Measurements from ENCODE around the gene MVB12B.
A peak's percentile ranks its signal among the peaks of the same experiment; 100 is the strongest.

Gene MVB12B

DNA sequence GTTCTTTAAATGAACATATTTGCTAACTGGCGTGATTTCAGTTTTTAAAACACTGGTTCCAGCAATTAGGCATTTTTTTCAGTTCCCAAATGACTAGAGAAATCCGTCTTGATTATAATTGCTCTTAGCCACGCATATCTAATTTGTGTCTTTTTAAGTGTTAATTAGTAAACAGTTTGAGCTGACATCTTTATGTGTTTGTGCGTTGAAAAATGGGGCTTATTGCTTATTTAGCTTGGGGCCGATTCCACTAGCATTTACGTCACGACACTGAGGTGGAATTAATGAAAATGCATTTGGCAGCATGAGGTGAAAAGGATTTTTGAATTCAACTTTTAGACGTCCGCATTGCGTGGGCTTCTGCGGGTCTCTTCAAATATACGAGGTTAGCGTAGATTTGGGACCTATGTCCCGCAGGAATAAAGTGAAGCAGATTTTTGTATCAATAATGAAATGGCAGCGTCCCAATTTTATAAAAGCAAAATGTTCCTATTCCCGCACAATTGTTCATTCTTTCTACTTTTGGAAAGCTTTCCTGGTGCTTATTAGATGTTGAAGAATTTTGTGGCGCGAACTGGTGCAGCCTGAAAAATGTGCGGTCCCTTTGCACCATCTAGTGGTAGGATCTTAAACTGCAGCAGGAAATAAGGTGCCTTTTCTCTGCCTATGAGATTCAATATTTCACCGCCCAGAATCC lies 164.4 kb downstream of the MVB12B start:
- TF ChIP-seq, protein P1, sequence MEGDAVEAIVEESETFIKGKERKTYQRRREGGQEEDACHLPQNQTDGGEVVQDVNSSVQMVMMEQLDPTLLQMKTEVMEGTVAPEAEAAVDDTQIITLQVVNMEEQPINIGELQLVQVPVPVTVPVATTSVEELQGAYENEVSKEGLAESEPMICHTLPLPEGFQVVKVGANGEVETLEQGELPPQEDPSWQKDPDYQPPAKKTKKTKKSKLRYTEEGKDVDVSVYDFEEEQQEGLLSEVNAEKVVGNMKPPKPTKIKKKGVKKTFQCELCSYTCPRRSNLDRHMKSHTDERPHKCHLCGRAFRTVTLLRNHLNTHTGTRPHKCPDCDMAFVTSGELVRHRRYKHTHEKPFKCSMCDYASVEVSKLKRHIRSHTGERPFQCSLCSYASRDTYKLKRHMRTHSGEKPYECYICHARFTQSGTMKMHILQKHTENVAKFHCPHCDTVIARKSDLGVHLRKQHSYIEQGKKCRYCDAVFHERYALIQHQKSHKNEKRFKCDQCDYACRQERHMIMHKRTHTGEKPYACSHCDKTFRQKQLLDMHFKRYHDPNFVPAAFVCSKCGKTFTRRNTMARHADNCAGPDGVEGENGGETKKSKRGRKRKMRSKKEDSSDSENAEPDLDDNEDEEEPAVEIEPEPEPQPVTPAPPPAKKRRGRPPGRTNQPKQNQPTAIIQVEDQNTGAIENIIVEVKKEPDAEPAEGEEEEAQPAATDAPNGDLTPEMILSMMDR (IDR thresholded peaks at IDR 0.05) = peak; percentile 90
- TF ChIP-seq ZFX (IDR thresholded peaks at IDR 0.05; ENCODE audit: borderline replicate concordance) = no peak
- no peak overlapping the region for H3K27ac ChIP-seq

DNA sequence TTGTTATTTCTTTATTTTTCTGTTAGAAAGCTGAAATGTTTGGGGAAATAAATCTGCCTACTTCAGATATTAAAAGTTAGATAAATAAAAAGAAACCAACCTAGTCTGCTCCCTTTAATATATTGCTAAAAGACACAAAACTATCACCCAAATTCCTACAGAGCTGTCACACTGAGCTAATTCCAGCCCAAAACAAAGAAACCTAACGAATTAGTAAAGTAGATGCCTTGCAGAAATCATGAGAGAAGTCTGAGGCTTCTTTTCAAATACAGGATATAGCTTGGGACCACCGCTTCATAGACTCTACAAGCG lies 164.9 kb downstream of the MVB12B start:
- no peak overlapping the region for H3K27ac ChIP-seq
- no peak for TF ChIP-seq ZFX (IDR thresholded peaks at IDR 0.05; ENCODE audit: borderline replicate concordance)
- TF ChIP-seq, protein P1 (IDR thresholded peaks at IDR 0.05) = peak; percentile 29

DNA sequence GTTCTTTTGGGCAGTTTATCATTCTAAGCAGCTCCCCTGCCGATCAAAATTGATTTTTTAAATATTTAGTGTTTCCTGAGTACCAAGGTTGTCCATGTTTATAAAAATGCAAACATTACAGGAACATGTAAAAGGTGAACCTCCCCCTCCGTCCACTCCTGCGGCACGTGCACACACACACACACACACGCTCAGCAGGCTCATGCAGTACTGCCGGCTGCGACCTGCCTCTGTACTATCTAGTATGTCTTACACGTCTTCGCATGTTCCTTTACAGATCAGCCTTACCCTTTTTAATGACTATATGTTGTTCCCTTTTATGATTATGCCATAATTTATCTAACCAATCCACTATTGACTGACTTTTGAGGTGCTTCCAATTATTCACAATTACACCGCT lies 165.3 kb downstream of the MVB12B start:
- H3K27ac ChIP-seq = no peak overlapping the region
- no peak for TF ChIP-seq ZFX (IDR thresholded peaks at IDR 0.05; ENCODE audit: borderline replicate concordance)
- TF ChIP-seq, protein P1 (IDR thresholded peaks at IDR 0.05) = no peak

DNA sequence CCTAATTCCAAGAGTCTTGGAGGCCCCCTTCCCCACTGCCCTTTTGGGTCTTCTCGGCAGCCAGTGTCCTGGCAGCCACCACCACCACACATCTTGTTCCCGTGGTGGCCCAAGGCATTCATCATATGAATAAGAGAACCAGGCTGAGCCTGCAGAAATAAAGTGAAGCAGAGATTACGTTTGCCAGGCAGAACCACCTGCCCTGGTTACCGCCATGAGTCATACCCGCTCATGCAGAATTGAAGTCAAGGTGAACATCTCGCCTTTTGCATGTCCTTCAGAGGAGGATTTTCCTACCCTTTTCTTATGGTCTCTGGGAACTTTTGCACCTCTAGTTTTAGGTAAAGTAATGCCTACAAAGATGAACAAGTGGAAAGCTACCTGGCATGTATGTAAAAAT lies 167.6 kb downstream of the MVB12B start:
- TF ChIP-seq ZFX (IDR thresholded peaks at IDR 0.05; ENCODE audit: borderline replicate concordance) = no peak
- TF ChIP-seq, protein P1 (IDR thresholded peaks at IDR 0.05) = no peak
- H3K27ac ChIP-seq = no peak overlapping the region

DNA sequence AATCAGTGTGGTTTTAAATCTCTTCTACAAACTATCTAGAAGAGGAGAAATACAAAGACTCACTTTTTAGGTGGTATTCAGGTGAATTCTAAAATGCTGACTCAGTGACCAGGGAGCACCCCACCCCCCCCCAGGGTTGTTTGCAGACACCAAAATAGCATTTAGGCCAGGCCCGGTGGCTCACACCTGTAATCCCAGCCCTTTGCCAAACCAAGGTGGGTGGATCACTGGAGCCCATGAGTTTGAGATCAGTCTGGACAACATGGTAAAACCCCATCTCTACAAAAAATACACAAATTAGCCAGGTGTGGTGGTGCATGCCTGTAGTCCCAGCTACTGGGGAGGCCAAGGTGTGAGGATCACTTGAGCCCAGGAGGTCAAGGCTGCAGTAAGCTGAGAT lies 168.1 kb downstream of the MVB12B start:
- no peak overlapping the region for H3K27ac ChIP-seq
- no peak for TF ChIP-seq ZFX (IDR thresholded peaks at IDR 0.05; ENCODE audit: borderline replicate concordance)
- TF ChIP-seq, protein P1 (IDR thresholded peaks at IDR 0.05) = no peak

DNA sequence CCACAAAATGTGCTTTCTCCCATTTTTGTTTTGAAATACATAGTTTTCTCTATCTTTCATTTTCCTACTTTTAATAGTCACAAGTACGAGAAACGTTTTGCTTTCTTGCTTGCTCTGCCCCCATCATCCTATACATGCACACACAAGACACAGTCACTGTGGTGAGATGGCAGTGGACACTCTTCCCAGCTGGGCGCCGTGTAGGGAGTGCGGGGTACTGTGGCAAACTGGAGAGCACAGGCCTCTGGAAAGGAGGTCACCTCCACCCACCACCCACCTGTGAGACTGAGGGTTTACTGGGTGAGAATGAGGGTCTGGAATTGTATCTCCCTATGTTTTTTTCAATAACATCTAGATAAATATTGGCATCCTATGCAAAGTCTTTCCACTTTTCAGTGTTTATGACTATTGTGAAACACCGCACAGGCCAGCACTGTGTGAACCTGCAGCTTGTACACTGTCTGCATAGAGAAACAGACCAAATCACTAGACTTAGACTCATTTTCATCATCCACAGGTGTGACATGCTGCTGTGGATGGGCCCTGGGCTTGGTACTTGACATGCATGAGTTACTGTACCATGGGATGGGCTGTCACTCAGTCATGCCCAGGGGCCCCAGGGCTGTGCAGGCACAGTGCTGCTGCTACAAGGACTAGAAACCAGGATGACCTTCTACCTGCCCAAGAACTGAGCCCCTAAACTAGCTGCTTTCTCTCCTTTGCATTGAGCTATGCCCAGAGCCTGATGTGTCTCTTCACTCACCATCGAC lies 169.0 kb downstream of the MVB12B start:
- TF ChIP-seq, protein P1 (IDR thresholded peaks at IDR 0.05) = no peak
- no peak for TF ChIP-seq ZFX (IDR thresholded peaks at IDR 0.05; ENCODE audit: borderline replicate concordance)
- H3K27ac ChIP-seq = no peak overlapping the region

DNA sequence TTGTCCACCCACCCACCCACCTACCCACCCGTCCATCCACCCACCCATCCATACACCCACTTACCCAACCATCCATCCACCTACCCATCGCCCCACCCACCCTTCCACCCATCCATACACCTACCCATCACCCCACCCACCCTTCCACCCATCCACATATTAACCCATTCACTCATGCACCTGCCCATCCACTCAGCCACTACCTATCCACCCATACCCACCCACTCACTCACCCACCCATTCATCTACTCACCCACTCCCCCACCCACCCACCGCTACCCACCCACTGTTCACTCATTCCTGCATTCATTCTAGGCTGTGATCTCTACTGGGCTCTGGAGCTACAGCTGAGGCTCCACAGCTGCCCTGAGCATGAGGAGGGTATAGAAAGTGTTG lies 169.6 kb downstream of the MVB12B start:
- TF ChIP-seq, protein P1 (IDR thresholded peaks at IDR 0.05) = no peak
- TF ChIP-seq ZFX (IDR thresholded peaks at IDR 0.05; ENCODE audit: borderline replicate concordance) = no peak
- H3K27ac ChIP-seq = no peak overlapping the region

Measured in 22Rv1 (cell line).